GM12878 (cell line): ENCODE data around the gene NFE2L1. TPM values are rescaled to one million over a fixed set of nuclear protein-coding genes. Genes with fewer than 3 reads are reported as not detected.

Experiments used
- ATAC-seq: fragments of 200-7000 bp; cut with Tn5 transposase; 3 replicates; pipeline ENCODE4 v1.9.1; 2020; ENCODE audit warnings: mild to moderate bottlenecking, moderate library complexity
- BruUV-seq: library from RNA; stranded (reverse); fragments of 400-500 nt; replicated peaks from 2 replicates; lab custom pipeline; 2021; lab: Mats Ljungman, UMichigan
- CTCF ChIA-PET: fragments of 300-600 bp; sonication (Branson Sonifier 250); formaldehyde crosslinking; extraction: SDS; loops from one replicate; lab custom pipeline; 2021; ENCODE audit warnings: inconsistent platforms; lab: Yijun Ruan, JAX
- POLR2A ChIA-PET: fragments of 350-600 bp; formaldehyde crosslinking; extraction: SDS; loops from one replicate; lab custom pipeline; 2021; ENCODE audit warnings: inconsistent platforms; lab: Charles Lee
- RAD21 ChIA-PET: fragments of 300-600 bp; sonication (Branson Sonifier 250); formaldehyde crosslinking; loops from one replicate; lab custom pipeline; 2023; ENCODE audit warnings: antibody characterized with exemption; ENCODE audit not compliant: unreplicated experiment; lab: Charles Lee
- SMC1A ChIA-PET: fragments of 300-600 bp; sonication (Branson Sonifier 250); formaldehyde crosslinking; loops from one replicate; lab custom pipeline; 2023; ENCODE audit not compliant: unreplicated experiment, uncharacterized antibody; lab: Charles Lee
- DNase-seq: peaks from one replicate; pipeline ENCODE4 v3.0.0-alpha.2; 2011; ENCODE audit warnings: low read depth, low spot score
- FAIRE-seq: peaks from 3 replicates; lab custom pipeline; 2011; peaks lifted over from hg19 to GRCh38; lab: Jason Lieb, UNC
- H2AFZ ChIP-seq: 2 replicates; pipeline ENCODE4 v1.6.0; 2011; ENCODE audit warnings: low read depth, low read length, control low read depth; ENCODE audit not compliant: control insufficient read depth
- H3K27ac ChIP-seq: 2 replicates; pipeline ENCODE4 v1.5.1; 2011; ENCODE audit warnings: control low read depth; ENCODE audit not compliant: control insufficient read depth, insufficient read depth
- H3K27me3 ChIP-seq, 2 experiments: replicated peaks in 1 of 2; 2 replicates each; pipeline versions ENCODE4 v1.6.0 to v1.6.1; 2011; ENCODE audit warnings: low read length in 1 of 2; ENCODE audit not compliant: control insufficient read depth in 2 of 2, insufficient read depth in 2 of 2
- H3K36me3 ChIP-seq, 2 experiments: 2 replicates each; pipeline ENCODE4 v1.5.1; 2011; ENCODE audit warnings: low read length in 1 of 2; ENCODE audit not compliant: control insufficient read depth in 2 of 2, insufficient read depth in 2 of 2
- H3K4me1 ChIP-seq: 2 replicates; pipeline ENCODE4 v1.6.1; 2011; ENCODE audit warnings: mild to moderate bottlenecking, low read length, moderate library complexity, mixed read lengths; ENCODE audit not compliant: control insufficient read depth, insufficient read depth
- H3K4me2 ChIP-seq: 2 replicates; pipeline ENCODE4 v1.6.0; 2011; ENCODE audit warnings: control low read depth; ENCODE audit not compliant: control insufficient read depth, insufficient read depth
- H3K4me3 ChIP-seq: fragments of 200-600 bp; sonication (generic); 2 replicates; pipeline ENCODE4 v1.5.1; 2016
- H3K79me2 ChIP-seq: 2 replicates; pipeline ENCODE4 v1.6.0; 2011; ENCODE audit warnings: low read length; ENCODE audit not compliant: control insufficient read depth, insufficient read depth
- H3K9ac ChIP-seq: 2 replicates; pipeline ENCODE4 v1.8.0; 2011; ENCODE audit warnings: low read length, control low read depth, mixed read lengths; ENCODE audit not compliant: control insufficient read depth, insufficient read depth
- H3K9me3 ChIP-seq: replicated peaks from 3 replicates; pipeline ENCODE4 v1.5.1; 2011; ENCODE audit warnings: mild to moderate bottlenecking, low read length; ENCODE audit not compliant: control insufficient read depth, insufficient read depth
- H4K20me1 ChIP-seq: 2 replicates; pipeline ENCODE4 v1.6.0; 2011; ENCODE audit not compliant: control insufficient read depth, insufficient read depth
- BCL11A ChIP-seq: IDR thresholded peaks from 2 replicates; pipeline ENCODE4 v1.6.1; 2011; ENCODE audit warnings: low read depth, low read length
- TBL1XR1 ChIP-seq: IDR thresholded peaks from 2 replicates; pipeline ENCODE4 v1.6.1; 2012; ENCODE audit warnings: low read depth, low read length, improper control_type of control experiment
- ZNF217 ChIP-seq: fragments of 450-650 bp; IDR thresholded peaks from 2 replicates; pipeline ENCODE4 v1.6.1; 2017; ENCODE audit warnings: antibody characterized with exemption, mild to moderate bottlenecking
- WGBS: methylation state at CpG from one replicate; pipeline ENCODE4 v1.1.6; 2016; ENCODE audit warnings: low lambda C conversion rate; ENCODE audit not compliant: insufficient replicate concordance, insufficient coverage; ENCODE audit errors: missing lambda C conversion rate; 5-methylcytosine and 5-hydroxymethylcytosine counted together
- in situ Hi-C: fragments of 300-500 bp; cut with MboI; formaldehyde crosslinking; loops from 9 replicates; pipeline ENCODE4 v1.14.3; 2018; ENCODE audit warnings: mixed read lengths
- intact Hi-C: fragments of 100-400 bp; cut with micrococcal nuclease; formaldehyde crosslinking; loops from one replicate; pipeline ENCODE4 v1.14.2; 2022; ENCODE audit not compliant: unreplicated experiment
- polyA plus RNA-seq, 11 experiments: library from polyadenylated mRNA; depleted of rRNA in 4 of 11; unstranded in 6 of 11; stranded (reverse) in 5 of 11; fragments of >200 nt; fragmentation: Nextera tagmentation in 4 of 11; fragmentation: Illumina TruSeq in 1 of 11; extraction: Ambion mirVana in 4 of 11; extraction: Trizol in 1 of 11; gene quantifications; 1 replicate in 1 of 11; 2 replicates in 10 of 11; pipeline versions ENCODE4 v1.2.1 to v1.2.3, GENCODE V29; 2011 to 2016; ENCODE audit warnings: inconsistent platforms in 2 of 11, missing spikeins in 2 of 11, low read depth in 1 of 11
- total RNA-seq, 4 experiments: library from RNA; depleted of rRNA in 3 of 4; stranded (reverse); fragments of >200 nt in 3 of 4; fragmentation: Illumina TruSeq in 1 of 4; extraction: Trizol in 1 of 4; gene quantifications; 2 replicates each; pipeline versions ENCODE4 v1.2.1 to v1.2.3, GENCODE V29; 2013 to 2021
- TF ChIP-seq, protein P1 (sequence below): fragments of 450-650 bp; formaldehyde crosslinking; IDR thresholded peaks from 2 replicates; pipeline ENCODE4 v1.5.0; 2022; ENCODE audit warnings: mild to moderate bottlenecking, missing genetic modification characterization

The NFE2L1 gene
- total and polyA plus RNA-seq, 10 of the 15 experiments (the other 5 are each of a cell fraction or from before 2014, with no cell fraction given): 3.8 to 104 (median 26.4) TPM

DNA sequence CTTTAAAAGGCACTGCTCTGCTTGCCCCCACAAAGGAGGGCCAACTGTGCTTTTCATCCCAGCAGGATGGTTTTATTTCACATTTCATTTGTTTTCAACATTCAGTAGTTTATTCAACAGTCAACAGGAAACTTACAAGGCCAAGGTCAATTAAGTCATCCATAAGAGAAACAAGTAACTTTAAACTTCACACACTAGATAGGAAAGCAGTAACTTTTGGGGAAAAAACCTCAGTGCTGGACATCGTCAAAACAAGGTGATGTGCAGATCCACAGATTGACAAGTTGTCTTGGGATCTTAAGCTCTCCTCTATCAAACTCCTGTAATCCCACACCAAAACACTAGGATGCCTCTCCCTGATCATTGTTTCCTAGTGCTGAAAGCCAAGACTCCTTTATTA, 18.5 kb downstream of the NFE2L1 start:
- no peak for ATAC-seq
- peaks cover 6 to 26% of the 10 kb centered on the region in 2 experiments; a peak in 3 of 4 replicates for H3K36me3 ChIP-seq
- SMC1A ChIA-PET: interaction anchor here (0.7 to 2.8 kb wide), 5 partner anchors 9 to 49 kb away, joined by 3 to 9 read pairs (median 4); no protein-coding TSS in a partner anchor
- CTCF ChIA-PET: interaction anchor here (0.8 to 5.7 kb wide), 5 partner anchors 11 to 40 kb away, joined by 3 to 44 read pairs (median 4); no protein-coding TSS in a partner anchor
- H2AFZ ChIP-seq: no peak overlapping the region
- no peak overlapping the region for H3K9ac ChIP-seq
- H3K27ac ChIP-seq: no peak overlapping the region
- RAD21 ChIA-PET: interaction anchor here (0.8 kb wide), 1 partner anchor 9 kb away, joined by 3 read pairs; no protein-coding TSS in a partner anchor
- TF ChIP-seq ZNF217: no peak
- no peaks in the 10 kb centered on the region for H3K27me3 ChIP-seq
- H3K79me2 ChIP-seq: no peaks in the 10 kb centered on the region
- H3K4me2 ChIP-seq: no peak overlapping the region
- H3K9me3 ChIP-seq: no peaks in the 10 kb centered on the region
- TSS peak; percentile 18 for BruUV-seq
- intact Hi-C loops: no loop called here
- in situ Hi-C loops: loop anchor here (5.0 kb wide), 1 partner anchor 39 kb away; no protein-coding TSS in a partner anchor
- H4K20me1 ChIP-seq: no peaks in the 10 kb centered on the region
- H3K4me3 ChIP-seq: no peak overlapping the region
- no peaks in the 10 kb centered on the region for H3K4me1 ChIP-seq
- POLR2A ChIA-PET: interaction anchor here (0.6 to 1.4 kb wide), 3 partner anchors 9 to 28 kb away, joined by 3 to 4 read pairs (median 4); no protein-coding TSS in a partner anchor
- 100% methylated on average over 1 of the region's 1 CpG for WGBS
- FAIRE-seq: no peak
- DNase-seq: no peak

DNA sequence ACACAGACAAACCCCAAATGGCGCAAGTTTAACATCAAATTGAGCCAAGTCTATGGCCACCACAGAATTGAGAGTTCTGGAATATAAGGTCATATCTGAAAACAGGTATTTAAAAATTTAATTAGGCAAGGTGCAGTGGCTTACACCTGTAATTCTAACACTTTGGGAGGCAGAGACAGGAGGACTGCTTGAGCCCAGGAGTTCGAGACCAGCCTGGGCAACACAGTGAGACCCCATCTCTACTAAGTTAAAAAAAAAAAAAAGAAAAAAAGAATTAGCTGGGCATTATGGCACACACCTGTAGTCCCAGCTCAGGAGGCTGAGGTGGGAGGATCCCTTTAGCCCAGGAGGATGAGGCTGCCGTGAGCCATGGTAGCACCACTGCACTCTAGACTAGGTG, 19.1 kb downstream of the NFE2L1 start:
- Histone ChIP-seq H3K9ac (no peak overlapping the region), H3K4me2 (no peak overlapping the region), H3K27ac (no peak overlapping the region), H4K20me1 (no peaks in the 10 kb centered on the region), H3K4me1 (no peaks in the 10 kb centered on the region), H3K36me3 (peaks cover 3 to 28% of the 10 kb centered on the region in 2 experiments; a peak in 3 of 4 replicates), H3K9me3 (no peaks in the 10 kb centered on the region), H2AFZ (no peak overlapping the region), H3K4me3 (no peak overlapping the region), H3K27me3 (no peaks in the 10 kb centered on the region), H3K79me2 (no peaks in the 10 kb centered on the region)
- WGBS: 100% methylated on average over 3 of the region's 3 CpGs
- CTCF ChIA-PET: interaction anchor here (0.8 to 5.7 kb wide), 11 partner anchors 11 to 526 kb away, joined by 3 to 44 read pairs (median 5); partner anchors contain the start of gene HOXB5
- SMC1A ChIA-PET: interaction anchor here (0.7 to 2.3 kb wide), 5 partner anchors 12 to 114 kb away, joined by 3 to 9 read pairs (median 4); no protein-coding TSS in a partner anchor
- in situ Hi-C loops (loop anchor here (5.0 kb wide), 1 partner anchor 40 kb away; no protein-coding TSS in a partner anchor), intact Hi-C loops (no loop called here)
- POLR2A ChIA-PET: interaction anchor here (1.0 to 1.6 kb wide), 4 partner anchors 9 to 36 kb away, joined by 4 to 7 read pairs (median 4); no protein-coding TSS in a partner anchor
- DNase-seq (no peak), FAIRE-seq (no peak), ATAC-seq (no peak)
- RAD21 ChIA-PET: interaction anchor here (0.8 kb wide), 1 partner anchor 9 kb away, joined by 3 read pairs; no protein-coding TSS in a partner anchor
- BruUV-seq: no TSS peak
- TF ChIP-seq, protein P1, sequence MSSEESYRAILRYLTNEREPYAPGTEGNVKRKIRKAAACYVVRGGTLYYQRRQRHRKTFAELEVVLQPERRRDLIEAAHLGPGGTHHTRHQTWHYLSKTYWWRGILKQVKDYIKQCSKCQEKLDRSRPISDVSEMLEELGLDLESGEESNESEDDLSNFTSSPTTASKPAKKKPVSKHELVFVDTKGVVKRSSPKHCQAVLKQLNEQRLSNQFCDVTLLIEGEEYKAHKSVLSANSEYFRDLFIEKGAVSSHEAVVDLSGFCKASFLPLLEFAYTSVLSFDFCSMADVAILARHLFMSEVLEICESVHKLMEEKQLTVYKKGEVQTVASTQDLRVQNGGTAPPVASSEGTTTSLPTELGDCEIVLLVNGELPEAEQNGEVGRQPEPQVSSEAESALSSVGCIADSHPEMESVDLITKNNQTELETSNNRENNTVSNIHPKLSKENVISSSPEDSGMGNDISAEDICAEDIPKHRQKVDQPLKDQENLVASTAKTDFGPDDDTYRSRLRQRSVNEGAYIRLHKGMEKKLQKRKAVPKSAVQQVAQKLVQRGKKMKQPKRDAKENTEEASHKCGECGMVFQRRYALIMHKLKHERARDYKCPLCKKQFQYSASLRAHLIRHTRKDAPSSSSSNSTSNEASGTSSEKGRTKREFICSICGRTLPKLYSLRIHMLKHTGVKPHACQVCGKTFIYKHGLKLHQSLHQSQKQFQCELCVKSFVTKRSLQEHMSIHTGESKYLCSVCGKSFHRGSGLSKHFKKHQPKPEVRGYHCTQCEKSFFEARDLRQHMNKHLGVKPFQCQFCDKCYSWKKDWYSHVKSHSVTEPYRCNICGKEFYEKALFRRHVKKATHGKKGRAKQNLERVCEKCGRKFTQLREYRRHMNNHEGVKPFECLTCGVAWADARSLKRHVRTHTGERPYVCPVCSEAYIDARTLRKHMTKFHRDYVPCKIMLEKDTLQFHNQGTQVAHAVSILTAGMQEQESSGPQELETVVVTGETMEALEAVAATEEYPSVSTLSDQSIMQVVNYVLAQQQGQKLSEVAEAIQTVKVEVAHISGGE (CRISPR knock-in tag): no peak
- TF ChIP-seq BCL11A: no peak
- no peak for TF ChIP-seq TBL1XR1
